Coronary artery (tissue), 2 donors: ENCODE measurements around the gene CFP.

Experiments used
- DNase-seq: peaks from one replicate; pipeline ENCODE4 v3.0.0-alpha.2; 2017; ENCODE audit warnings: low spot score
- H3K27ac ChIP-seq, 2 donors: fragments of 200-600 bp; sonication (generic); one replicate each; pipeline ENCODE4 v1.5.1; 2016 to 2019
- H3K4me3 ChIP-seq: fragments of 200-600 bp; sonication (generic); 2 replicates; pipeline ENCODE4 v1.5.1; 2016; ENCODE audit warnings: mild to moderate bottlenecking, moderate library complexity
- CTCF ChIP-seq: fragments of 200-600 bp; sonication (generic); IDR thresholded peaks from one replicate; pipeline ENCODE4 v1.5.1; 2019; ENCODE audit warnings: antibody characterized with exemption

Gene CFP

GRCh38 chrX:47613082-47613481 lies 16.6 kb downstream of the CFP start:
- DNase-seq: no peak

DNA sequence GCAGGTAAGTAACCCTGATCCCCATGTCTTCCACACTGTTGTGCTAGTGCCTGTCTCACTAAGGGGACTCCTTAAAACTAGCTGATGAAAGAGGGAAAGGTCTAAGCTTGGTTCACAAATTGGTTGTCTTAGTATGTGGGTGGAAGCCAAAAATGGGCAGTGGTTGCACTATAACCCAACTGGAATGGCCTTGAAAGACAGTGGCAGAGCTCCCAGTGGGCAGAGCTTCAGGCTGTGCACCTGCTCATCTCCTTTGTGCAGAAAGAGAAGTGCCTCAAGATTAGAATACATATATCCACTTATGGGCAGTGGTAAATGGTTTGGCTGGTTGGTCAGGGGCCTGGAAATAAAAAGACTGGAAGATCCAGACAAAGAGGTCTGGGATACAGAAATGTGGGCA lies 17.3 kb downstream of the CFP start:
- Histone ChIP-seq H3K4me3 (no peak overlapping the region), H3K27ac (no peak overlapping the region)
- no peak for TF ChIP-seq CTCF
- no peak for DNase-seq

More at GRCh38 chrX:47613082-47613481, 16.6 kb downstream of the CFP start:
- H3K27ac ChIP-seq: no peak overlapping the region
- H3K4me3 ChIP-seq: no peak overlapping the region
- no peak for TF ChIP-seq CTCF

DNA sequence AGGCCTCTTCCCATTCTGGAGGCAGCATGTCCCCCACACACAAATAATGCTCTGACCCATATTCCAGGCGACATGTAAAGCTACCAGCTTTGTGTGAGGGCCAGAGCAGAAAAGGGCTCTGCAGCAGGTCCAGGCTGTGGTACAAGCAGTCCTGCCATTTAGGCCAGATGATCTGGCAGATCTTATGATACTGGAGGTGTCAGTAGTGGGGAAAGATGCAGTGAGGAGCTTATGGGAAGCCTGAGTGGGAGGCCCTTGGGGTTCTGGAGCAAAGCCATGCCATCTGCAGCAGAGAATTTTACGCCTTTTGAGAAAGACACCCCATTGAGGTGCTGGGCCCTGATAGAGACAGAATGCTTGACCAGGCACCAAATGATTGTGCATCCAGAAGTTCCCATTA lies 17.8 kb downstream of the CFP start:
- no peak for DNase-seq
- H3K27ac ChIP-seq: no peak overlapping the region
- no peak for TF ChIP-seq CTCF
- H3K4me3 ChIP-seq: no peak overlapping the region

DNA sequence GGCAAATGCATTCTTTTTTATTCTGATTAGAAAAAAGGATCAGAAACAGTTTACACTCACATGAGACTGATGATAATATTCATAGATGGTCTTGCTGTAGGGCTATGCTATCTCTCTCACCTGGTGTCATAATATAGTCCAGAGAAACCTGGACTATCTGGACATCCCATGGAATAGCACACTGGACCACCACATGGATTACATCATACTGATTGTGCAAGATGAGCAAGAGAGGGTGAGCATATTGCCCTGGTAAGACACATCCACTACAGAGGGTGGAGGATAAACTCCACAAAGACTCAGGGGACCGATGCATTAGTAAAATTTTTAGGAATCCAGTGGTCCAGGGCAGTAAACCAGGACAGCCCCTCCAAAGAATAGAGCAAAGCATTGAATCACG lies 18.2 kb downstream of the CFP start:
- no peak for TF ChIP-seq CTCF
- Histone ChIP-seq H3K27ac (no peak overlapping the region), H3K4me3 (no peak overlapping the region)
- no peak for DNase-seq

GRCh38 chrX:47610511-47610910 lies 19.2 kb downstream of the CFP start:
- no peak for DNase-seq
- no peak for TF ChIP-seq CTCF
- no peak overlapping the region for H3K4me3 ChIP-seq
- H3K27ac ChIP-seq: no peak overlapping the region

DNA sequence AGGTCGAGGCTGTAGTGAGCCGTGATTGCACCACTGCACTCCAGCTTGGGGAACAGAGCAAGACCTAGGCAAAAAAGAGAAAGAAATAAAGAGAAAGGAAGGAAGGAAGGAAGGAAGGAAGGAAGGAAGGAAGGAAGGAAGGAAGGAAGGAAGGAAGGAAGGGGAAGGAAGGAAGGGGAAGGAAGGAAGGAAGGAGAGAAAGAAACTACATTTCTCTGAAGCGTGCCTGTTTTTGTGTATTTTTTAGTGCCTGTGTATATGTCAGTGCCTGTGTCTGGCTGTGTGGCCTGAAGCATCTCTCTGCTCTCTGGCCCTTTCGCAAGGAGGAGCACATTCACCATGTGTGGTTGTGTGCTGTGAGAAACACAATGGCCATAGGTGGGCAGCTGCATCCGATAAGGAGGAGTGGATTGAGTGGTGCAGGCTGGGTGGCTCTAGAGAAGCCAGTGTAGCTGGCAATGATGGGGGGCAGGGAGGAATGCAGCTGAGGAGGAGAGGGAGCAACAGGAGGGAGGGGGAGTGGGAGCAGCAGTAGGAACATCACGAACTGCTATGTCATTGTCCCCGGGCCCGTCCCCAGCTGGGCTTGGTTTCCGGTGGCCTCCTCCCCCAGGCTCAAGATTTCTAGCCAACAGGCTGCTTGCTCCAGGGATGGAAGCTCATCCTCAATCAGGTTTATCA lies 21.5 kb downstream of the CFP start:
- no peak overlapping the region for H3K4me3 ChIP-seq
- DNase-seq: no peak
- H3K27ac ChIP-seq: no peak overlapping the region
- no peak for TF ChIP-seq CTCF

- Histone ChIP-seq H3K4me3 (no peak overlapping the region), H3K27ac (no peak overlapping the region)
- DNase-seq: no peak
- no peak for TF ChIP-seq CTCF
These were observed 22.6 kb downstream of the CFP start for GRCh38 chrX:47607091-47607490.
